Measurements from ENCODE around the gene SHH.
A peak's percentile ranks its signal among the peaks of the same experiment; 100 is the strongest.

Gene SHH

DNA sequence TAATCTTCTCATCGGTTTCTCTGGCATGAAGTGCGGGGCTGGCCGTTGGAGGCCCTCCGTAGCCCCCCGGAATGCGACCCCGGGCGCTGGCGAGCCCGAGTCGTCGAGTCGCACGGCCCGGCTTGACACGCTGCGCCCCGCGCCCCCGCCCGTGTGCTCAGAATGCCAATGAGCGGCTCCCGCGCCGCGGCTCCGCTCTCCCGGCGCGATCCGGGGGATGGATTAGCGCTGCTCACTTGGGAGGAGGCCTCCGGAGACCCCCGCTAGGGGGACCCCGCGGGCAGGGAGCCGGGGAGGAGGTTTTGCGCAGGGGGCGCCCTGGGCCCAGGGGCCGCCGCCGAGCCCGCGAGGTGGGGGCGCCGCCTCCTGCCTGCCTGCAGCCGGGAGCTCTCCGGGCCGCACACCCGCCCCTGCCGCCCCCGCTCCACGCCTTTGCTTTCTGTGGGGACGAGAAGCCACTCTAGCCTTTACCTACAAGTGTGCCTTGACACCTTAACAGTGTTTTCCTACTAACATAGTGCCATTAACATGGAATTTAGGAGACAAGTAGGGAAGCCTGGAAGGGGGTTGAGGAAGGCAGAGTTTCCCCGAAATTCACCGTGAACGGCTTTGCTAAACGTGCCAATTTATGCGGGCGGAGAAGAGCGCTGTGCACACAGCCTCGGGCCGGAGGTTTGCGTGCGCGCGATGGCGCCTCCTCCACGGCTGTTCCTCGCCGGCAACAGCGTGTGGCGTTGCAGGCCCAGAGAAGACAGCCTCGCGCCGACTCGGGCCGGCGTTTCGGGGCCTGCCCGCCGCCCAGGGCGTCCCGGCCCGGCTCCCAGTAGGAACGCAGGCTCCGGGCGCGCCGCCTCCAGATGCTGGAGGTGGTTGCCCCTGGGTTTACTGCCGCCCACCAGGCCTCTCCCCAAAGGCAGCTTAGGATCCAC is 7.1 kb downstream of the SHH start:
- DNase-seq = peak; percentile 64

DNA sequence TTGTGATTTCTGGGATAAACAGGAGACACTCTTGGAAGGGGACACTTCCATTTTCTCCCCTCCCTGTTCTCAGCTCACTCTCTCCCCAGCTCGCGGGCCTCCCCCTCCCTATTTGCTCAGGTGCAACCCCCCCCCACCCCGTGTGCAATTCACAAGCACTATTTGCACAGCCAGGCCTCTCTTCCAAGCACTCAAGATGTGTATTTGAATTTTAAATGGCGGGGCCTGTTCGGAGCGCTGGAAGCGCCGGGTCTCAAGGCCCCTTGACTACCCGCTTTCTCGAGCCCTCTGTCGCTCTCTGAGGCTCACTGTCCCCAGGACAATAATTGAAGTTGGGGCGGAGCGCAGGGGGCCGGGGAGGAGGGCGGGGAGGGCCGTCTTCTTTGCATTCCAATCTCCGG is 7.8 kb downstream of the SHH start:
- peak; percentile 37 for DNase-seq

DNA sequence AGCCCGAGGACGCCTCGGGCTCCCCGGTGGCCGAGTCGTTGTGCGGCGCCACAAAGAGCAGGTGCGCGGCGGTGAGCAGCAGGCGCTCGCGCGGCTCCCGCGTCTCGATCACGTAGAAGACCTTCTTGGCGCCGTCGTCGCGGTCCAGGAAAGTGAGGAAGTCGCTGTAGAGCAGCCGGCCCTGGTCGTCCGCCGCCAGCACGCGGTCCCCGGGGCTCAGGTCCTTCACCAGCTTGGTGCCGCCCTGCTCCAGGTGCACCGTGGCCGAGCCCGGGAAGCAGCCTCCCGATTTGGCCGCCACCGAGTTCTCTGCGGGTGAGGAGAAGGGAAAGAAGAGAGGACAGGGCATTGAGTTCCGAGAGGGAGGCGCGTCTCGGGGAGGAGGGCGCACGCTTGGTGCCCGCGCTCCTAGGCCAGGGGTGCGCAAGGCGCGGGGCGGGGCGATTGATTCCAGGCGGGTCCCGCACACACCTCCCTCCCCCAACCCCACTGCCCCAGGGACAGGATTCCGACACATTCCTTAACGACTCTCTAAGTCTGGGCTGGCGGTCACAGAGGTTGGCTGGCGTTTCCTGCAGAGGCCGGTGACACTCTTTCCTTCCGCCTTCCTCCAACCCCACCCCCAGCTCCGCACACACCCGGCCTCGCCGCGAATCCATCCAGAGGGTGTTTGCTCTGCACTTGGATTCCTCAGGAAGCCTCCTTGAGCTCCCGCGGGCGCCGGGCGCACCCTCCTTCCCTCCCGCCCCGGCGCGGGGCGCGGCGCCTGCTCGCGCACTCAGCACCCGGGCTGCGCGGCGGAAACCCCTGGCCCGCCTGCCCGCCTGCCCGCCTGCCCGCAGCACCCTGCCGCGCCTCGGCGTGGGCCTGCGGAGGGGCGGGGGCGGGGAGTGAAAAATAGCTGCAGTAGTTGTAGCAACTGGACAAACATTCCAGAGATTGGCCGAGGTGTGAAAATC is 8.6 kb downstream of the SHH start:
- no peak for DNase-seq

DNA sequence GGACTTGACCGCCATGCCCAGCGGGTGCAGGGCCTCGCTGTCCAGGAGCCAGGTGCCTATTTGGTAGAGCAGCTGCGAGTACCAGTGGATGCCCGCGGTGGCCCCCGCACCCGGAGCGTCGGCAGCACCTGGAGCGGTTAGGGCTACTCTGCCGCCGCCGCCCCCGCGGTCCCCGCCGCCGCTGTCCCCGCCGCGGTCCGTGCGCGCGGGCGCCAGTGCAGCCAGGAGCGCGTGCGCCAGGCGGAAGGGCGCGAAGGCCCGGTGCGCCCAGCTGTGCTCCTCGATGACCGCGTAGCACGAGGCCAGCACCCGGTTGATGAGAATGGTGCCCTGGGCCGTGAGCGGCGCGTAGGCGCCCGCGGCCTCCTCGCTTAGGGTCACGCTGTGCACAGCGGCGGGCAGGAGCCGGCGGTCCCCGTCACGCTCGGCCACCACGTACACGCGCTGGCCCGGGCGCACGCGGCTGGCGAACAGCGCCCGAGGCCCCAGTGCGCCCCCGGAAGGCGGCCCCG is 9.3 kb downstream of the SHH start:
- no peak for DNase-seq

DNA sequence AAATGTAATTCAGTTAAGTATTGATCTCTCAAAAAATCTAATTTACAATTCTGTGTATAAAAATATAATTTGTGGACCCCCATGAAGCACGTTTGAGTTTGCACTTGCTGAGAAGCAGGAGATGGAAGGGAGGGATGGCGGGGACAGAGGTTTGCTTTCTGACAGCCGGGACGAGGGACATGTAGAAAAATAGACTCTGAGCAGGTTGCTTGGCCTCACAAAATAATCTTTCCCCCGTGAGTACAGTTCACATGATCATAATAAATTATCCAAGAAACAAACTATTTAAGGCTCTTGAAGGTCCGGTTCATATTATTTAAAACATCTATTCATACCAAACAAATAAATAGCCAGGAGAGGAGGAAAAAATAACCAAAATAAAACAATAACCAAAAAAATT is 10.0 kb downstream of the SHH start:
- DNase-seq = no peak

DNA sequence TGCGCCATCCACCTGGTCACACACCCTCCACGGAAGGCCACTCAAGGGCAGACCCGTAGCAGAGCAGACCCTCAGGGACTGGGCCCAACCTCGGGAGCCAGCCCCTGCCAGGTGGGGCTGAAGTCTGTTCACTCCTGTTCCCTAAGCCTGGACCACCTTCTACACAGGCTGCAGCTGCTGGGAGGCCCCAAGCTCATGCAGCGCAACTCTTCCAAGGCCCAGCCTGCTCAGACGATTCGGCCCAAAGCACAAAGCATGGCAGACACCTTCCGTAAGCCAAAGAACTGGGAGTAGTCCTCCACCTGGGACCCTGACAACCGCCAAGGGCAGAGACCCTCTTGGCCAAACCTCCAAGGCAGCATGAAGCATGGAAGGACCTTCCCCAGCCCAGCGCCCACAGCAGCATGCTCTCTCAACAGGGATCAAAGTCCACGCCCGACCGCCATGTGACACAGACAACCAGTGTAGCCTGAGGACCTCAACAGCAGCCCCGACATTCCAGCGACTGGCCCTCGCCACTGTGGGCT is 11.5 kb downstream of the SHH start:
- no peak for DNase-seq

DNA sequence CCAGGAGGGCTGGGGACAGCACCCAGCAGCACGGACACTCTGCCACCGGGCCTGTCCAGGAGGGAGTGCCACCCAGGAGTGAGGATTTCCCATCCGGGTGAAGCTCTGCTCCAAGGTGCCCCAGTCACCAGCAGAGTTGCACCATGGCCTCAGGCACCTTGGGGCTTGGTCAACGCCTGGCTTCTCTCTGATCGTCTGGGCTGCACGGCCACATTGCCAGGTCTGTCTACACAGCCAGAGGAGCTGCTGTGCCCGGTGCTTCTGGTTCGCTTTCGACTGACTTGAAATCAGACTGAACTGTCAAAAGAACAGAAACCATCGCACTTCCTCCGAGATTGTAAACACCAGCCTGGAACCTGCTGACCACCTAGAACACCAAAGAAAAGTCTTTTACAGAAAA is 12.0 kb downstream of the SHH start:
- no peak for DNase-seq

DNA sequence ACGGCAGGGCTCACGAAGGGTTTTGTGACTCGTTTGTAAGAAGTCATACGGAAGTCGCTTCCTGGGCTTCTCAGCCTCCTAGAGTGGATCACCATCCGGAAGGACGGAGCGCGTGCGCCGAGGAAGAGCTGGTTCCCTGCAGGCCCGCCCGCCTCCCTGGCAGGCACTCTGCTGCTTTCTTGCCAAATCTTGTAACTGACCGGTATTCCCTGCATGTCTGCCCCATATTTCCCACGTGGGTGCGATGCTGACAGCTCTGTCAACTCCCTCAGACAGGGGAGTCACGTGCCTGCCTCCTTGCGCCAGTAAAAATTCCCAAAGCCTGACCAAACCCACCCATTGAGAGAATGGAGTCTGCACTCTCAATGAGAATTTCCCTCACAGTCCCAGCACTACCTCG is 12.7 kb downstream of the SHH start:
- no peak for DNase-seq

DNA sequence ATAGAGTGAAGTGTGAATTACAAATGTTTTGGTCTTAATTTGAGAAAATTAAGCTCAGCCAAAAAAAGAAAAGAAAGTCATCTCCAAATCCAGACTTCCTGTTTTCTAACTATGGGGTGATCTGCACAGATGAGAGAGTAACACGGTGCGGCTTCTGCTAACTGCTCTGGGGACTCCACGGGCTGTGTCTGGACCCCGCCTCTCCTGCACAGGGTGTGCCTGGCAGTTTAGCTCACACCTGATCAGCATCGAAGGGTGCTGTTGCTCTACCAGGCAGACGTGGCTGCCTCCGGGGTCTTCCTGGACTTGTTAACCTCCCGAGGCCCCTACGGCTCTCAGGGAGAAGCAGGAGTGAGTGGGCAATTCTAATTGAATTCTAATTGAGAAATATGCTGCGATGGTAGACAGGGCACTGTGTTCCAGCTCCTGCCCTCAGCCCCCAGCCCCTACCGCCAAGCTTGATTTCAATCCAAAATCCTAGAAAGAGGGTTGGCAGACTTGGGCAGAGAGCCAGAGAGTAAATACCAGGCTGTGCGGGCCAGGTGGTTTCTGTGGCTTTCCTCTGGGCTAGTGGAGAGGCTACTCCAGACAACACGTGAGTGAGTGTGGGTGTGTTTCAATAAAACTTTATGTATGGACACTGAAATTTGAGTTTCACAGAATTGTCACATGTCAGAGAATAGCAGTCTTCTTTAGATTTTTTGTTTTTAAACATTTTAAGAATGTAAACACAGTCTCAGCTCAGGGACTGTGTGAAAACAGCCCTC is 13.4 kb downstream of the SHH start:
- peak; percentile 75 for DNase-seq

DNA sequence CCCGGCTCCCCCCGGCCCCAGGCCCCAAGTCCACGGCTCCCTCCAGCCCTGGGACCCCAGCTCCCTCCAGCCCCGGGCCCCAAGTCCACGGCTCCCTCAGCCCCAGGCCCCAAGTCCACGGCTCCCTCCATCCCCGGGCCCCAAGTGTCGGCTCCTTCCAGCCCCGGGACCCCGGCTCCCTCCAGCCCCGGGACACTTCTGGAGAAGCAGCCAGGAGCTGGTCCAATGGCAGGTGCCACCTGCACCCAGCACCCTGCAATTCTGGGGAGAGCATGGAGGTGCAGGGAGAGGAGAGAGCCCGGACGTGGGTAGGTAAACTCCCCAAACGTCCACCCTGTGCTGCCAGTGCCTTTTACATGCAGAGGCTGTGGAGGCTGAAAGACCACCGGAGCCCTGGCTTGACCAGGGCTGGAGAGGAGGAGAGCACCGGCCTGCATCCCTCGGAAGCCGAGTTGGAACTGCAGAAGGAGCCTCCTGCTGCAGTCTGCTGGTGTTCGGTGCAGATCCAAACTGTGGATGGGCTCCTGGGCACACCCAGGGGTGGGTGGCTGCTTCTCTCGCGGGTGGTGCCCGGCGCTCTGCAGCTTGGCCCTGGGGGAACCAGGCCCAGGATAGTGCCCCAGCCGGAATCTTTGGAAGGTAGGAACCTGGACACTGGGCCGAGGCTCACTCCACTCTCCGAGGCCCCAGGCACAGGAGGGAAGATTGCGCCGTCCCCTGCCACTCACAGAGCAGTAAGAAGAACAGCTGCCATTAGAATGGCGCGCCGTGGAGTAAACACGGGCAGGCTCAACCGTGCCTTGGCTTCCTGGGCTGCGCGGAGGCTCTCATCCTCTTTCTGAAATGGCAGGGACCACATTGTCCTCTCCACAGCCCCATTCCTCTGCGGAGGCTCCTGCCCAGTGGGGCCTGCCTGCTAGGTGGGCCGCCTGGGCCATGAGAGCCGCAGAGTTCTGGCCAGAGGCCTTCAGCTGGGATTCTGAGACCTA is 14.7 kb downstream of the SHH start:
- no peak for DNase-seq

DNA sequence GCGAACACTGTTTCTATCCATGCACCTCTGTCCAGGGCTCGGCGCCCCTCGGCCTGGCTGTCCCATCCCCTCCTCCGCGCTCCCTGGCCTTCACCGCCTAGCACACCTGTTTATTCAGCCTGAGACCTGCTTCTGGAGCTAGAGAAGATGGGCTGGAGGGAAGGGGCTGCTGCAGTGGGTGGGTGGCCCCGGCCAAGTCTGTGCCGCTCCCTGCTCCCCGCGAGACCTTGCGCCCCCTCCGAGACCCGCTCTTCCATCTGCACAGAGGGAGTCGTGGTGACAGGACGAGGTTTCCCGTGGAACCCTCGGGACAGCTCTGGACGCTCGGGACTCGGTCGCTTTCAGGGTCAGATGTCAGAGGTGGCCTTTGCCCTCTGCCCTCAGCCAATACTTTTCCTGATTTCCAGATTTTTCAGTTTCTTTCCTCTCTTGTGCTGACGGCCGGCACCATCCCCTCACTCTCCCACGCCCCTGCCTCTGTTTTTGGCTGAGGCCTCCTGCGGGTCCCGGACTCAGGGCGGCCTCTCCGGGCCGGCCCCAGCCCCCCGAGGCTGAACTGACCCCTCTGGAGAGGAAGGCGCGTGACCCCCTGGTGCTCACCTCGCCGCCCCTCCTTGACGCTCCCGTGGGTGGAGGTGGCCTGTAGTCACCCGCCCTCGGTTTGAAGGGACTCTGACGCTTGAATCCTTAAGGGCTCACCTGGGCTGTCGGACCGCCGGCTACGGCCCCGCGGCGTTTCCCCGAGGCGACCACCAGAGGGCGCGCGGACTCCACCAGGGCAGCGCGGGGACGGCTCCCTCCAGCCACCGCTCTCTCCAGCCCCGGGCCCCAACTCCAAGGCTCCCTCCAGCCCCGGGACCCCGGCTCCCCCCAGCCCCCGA is 15.6 kb downstream of the SHH start:
- peak; percentile 45 for DNase-seq

DNA sequence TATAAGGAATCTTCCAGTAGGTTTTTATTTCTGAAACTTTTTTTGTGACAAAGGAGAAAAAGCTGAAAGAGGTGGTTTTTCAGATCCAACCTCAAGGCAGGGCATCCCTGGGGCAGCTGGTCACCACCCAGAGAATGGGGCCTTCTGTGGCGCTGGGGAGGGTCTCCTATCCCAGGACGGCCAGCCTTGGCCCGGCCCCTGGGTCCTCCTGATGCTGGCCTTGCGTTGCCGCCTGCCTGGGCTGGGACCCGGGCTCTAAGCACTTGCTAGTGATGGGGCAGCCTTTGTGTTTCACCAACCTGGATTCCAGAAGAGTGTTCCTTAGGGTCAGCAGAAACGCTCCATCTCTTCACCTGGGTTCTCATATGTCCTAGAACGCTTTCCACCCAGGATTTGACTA is 16.3 kb downstream of the SHH start:
- DNase-seq = no peak

DNA sequence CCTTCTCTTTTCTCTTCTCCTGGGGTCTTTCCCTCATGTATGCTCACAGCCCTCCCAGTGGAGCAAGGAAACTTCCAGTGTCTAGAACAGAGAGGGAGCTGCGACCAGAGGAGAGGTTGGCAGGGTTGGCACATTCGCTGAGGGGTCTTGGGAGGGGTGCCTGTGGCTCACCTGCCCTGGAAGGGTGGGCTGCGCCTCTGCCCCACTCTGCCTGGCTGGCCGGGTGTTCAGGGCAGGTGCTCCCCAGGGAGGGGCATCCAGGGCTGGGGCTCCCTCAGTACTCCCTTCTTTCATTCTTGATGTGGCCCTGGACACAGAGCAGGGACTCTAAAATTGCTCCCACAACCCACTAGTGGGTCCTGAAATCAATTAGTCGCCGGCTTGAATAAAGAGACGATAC is 16.9 kb downstream of the SHH start:
- DNase-seq = no peak

DNA sequence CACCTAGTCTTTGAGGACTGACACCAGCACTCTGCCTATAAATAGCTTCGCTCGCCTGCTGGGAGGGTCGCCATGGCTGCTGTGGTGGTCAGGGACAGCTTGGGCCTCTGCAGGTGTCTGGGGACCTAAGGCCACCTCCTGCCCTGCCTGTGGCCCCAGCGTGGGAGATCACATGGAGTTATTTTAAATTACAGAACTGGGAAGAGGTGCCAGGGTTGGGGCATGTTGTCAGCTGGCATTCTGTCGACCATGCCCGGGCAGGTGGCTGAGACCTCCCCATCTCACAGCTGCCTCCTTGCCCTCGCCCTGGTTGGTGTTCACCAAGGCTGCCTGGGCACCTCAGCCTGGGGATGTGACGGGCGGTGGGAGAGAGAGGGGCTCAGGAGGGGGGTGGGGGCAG is 18.1 kb downstream of the SHH start:
- DNase-seq = no peak

DNA sequence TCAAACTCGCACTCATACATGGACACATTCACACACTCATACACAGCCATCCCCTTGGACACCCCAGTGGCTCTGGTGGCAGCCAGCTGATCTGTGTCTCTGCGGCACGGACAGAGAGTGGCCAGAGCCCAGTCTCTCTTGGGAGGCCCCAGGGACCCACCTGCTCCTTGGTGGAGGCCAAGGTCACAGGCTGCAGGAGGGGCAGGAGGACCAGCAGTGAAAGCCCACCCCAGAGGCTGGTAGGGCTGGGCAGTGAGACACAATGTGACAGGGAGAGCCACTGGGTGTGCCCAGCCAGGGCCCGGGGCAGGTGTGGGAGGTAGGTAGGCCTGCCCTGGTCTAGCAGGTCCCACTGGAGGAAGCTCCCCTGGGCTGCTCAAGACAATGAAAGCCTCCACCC is 18.5 kb downstream of the SHH start:
- no peak for DNase-seq

DNA sequence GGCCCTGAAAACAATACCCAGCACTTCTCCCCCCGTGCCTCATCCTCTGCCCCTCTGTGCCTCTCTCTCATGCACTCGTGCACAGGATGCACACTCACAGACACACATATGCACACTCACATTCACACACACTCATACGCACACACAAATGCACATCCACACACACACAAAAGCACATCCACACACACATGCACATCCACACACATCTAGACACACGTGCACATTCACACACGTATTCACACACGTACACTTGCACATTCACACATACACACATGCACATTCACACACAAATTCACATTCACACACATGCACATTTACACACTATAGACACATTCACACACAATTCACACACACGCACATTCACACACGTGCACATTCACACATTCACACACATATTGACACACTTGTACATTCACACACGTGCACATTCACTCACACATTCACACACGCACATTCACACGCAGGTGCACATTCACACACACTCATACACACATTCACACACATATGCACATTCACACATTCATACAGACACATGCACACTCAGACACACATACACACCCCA is 19.2 kb downstream of the SHH start:
- DNase-seq = no peak

DNA sequence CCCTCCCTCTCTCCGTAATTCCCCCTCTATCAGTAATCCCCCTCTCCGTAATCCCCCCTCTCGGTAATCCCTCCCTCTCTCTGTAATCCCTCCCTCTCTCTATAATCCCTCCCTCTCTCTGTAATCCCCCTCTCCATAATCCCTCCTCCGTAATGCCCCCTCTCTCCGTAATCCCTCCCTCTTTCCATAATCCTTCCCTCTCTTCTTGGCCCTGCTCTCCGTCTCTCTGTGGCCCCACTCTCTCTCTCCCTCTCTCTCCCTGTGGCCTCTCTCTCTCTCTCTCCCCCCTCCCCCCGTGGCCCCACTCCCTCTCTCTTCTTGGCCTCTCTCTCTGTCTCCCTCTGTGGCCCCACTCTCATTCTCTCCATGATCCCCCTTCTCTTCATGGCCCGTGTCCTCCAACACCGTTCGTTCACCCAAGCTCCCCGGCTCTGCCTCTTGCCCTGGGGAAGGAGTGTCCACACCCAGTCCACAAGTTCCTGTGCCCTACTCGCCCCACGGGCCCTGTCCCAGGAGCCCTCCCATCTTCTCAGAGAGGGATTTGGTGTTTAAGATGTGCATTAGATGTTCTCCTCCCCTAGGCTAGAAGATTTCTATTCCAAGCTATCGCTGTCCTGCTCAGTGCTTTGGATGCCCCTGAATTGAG is 19.8 kb downstream of the SHH start:
- no peak for DNase-seq

DNA sequence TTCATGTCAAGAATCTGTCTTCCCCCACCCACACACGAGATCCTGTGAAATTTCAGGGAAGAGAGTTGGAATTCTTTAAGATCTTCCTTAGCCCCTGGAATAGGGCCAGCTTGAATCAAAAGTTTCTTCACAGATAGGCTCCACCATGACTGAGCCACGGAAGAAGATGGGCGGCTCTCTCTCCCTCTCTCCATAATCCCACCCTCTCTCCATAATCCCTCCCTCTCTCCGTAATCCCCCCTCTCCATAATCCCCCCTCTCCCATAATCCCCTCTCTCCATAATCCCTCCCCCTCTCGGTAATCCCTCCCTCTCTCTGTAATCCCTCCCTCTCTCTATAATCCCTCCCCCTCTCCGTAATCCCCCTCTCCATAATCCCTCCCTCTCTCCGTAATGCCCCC is 20.4 kb downstream of the SHH start:
- DNase-seq = no peak

DNA sequence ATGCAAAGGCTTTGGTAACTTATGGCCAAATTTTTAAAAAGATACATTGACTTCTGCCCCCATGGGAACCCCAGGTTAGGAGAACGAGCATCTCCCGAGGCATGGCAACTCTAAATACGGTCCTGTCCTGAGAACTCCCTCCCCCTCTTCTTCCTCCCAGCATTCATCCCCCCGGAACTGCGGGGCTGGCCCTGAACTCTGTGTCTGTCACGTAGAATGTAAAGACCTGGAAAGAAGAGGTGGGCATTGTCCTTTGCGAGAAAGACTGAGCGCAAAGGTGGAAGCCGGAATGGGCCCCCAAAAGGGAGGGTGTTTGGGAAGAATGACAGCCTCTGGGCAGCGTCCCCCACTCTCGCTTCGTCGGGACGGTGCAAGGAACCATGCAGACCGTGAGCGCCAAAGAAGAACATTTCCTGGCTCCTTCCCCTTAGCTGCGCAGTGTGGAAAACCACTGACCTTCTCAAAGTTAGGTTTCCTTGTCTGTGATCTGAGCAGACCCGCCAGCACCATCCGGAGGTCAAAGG is 21.0 kb downstream of the SHH start:
- DNase-seq = no peak

Data from NCI-H1105 treated with DMSO at 0.1 percent for 48 hours (cell line).